Measurements from ENCODE around the gene KCNH1. TPM values are rescaled to one million over a fixed set of nuclear protein-coding genes. Genes with fewer than 3 reads are reported as not detected.

KCNH1 gene
- total RNA-seq, 1 experiment from 2014 or later, result not detected

GRCh38 chr1:210898473-210898872 is 235.5 kb downstream of the KCNH1 start:
- H3K27ac ChIP-seq (ENCODE audit: low read depth, low read length), result no peak overlapping the region
- TF ChIP-seq FOSL1 (IDR thresholded peaks at IDR 0.05; ENCODE audit: low read depth) (no peak), EZH2phosphoT487 (IDR thresholded peaks at IDR 0.05; ENCODE audit: borderline replicate concordance) (no peak), SIN3A (IDR thresholded peaks at IDR 0.05; ENCODE audit: low read depth) (no peak)
- no peaks in the 10 kb centered on the region for H3K36me3 ChIP-seq (ENCODE audit: control insufficient read depth in 1 of 2, insufficient read depth in 2 of 2, low read length in 2 of 2)
- no peak overlapping the region for H3K4me2 ChIP-seq (ENCODE audit: low read length)
- no peaks in the 10 kb centered on the region for H3K9me3 ChIP-seq (ENCODE audit: control insufficient read depth in 1 of 2, insufficient read depth in 1 of 2, low read depth in 1 of 2, low read length in 2 of 2)
- H3K4me1 ChIP-seq (ENCODE audit: control insufficient read depth in 1 of 2, insufficient read depth in 2 of 2, low read length in 2 of 2), result no peaks in the 10 kb centered on the region
- no peaks in the 10 kb centered on the region for H3K79me2 ChIP-seq (ENCODE audit: insufficient read depth, low read length)
- no peak overlapping the region for H2AFZ ChIP-seq (ENCODE audit: low read depth, low read length, poor library complexity, severe bottlenecking)
- H4K20me1 ChIP-seq (ENCODE audit: insufficient read depth), result no peaks in the 10 kb centered on the region
- no peaks in the 10 kb centered on the region for H3K9me2 ChIP-seq (ENCODE audit: insufficient read depth)
- no peak overlapping the region for H3K9ac ChIP-seq (ENCODE audit: low read length)
- CTCF ChIA-PET, result no interaction called here
- no peak overlapping the region for H3K4me3 ChIP-seq (replicated peaks in 1 of 2; ENCODE audit: low read depth in 1 of 2, low read length in 2 of 2)
- RAD21 ChIA-PET (ENCODE audit: low non-redundant PET in 1 of 2, low total read pairs in 2 of 2, uncharacterized antibody in 2 of 2, unreplicated experiment in 2 of 2), result no interaction called here
- BruUV-seq (replicated peaks), result no TSS peak
- H3K27me3 ChIP-seq (ENCODE audit: insufficient read depth, low read length), result peaks cover 36% of the 10 kb centered on the region
- no peak for ATAC-seq
- intact Hi-C loops (cut with micrococcal nuclease), result no loop called here
- no peak for DNase-seq (ENCODE audit: low read depth, low spot score)
- POLR2A ChIA-PET, result no interaction called here

- H3K4me3 ChIP-seq (replicated peaks in 1 of 2; ENCODE audit: low read depth in 1 of 2, low read length in 2 of 2), result no peak overlapping the region
- BruUV-seq (replicated peaks), result no TSS peak
- no peaks in the 10 kb centered on the region for H3K9me2 ChIP-seq (ENCODE audit: insufficient read depth)
- no peak overlapping the region for H3K9ac ChIP-seq (ENCODE audit: low read length)
- ChIA-PET RAD21 (ENCODE audit: low non-redundant PET in 1 of 2, low total read pairs in 2 of 2, uncharacterized antibody in 2 of 2, unreplicated experiment in 2 of 2) (no interaction called here), POLR2A (no interaction called here), CTCF (no interaction called here)
- TF ChIP-seq ELF1 (IDR thresholded peaks at IDR 0.05; ENCODE audit: borderline replicate concordance, low read depth), result no peak
- TF ChIP-seq POLR2A (IDR thresholded peaks at IDR 0.05; ENCODE audit: borderline replicate concordance, extremely low read depth, insufficient read depth, insufficient read length), result no peak
- no peak for TF ChIP-seq FOSL1 (IDR thresholded peaks at IDR 0.05; ENCODE audit: low read depth)
- no peak for TF ChIP-seq SIN3A (IDR thresholded peaks at IDR 0.05; ENCODE audit: low read depth)
- no peak for TF ChIP-seq SRF (IDR thresholded peaks at IDR 0.05; ENCODE audit: low read depth)
- H3K9me3 ChIP-seq (ENCODE audit: control insufficient read depth in 1 of 2, insufficient read depth in 1 of 2, low read depth in 1 of 2, low read length in 2 of 2), result no peaks in the 10 kb centered on the region
- no peak for DNase-seq (ENCODE audit: low read depth, low spot score)
- H4K20me1 ChIP-seq (ENCODE audit: insufficient read depth), result no peaks in the 10 kb centered on the region
- H3K36me3 ChIP-seq (ENCODE audit: control insufficient read depth in 1 of 2, insufficient read depth in 2 of 2, low read length in 2 of 2), result no peaks in the 10 kb centered on the region
- H3K27me3 ChIP-seq (ENCODE audit: insufficient read depth, low read length), result peaks cover 28% of the 10 kb centered on the region
- no peak overlapping the region for H3K4me2 ChIP-seq (ENCODE audit: low read length)
- ATAC-seq, result no peak
- intact Hi-C loops (cut with micrococcal nuclease), result no loop called here
- H2AFZ ChIP-seq (ENCODE audit: low read depth, low read length, poor library complexity, severe bottlenecking), result no peak overlapping the region
- peaks cover 0 to 11% of the 10 kb centered on the region in 2 experiments; a peak in 3 of 4 replicates for H3K4me1 ChIP-seq (ENCODE audit: control insufficient read depth in 1 of 2, insufficient read depth in 2 of 2, low read length in 2 of 2)
- no peak overlapping the region for H3K27ac ChIP-seq (ENCODE audit: low read depth, low read length)
- H3K79me2 ChIP-seq (ENCODE audit: insufficient read depth, low read length), result no peaks in the 10 kb centered on the region
Measured at GRCh38 chr1:210883821-210884220, 250.1 kb downstream of the KCNH1 start.

All from HCT116 (cell line).